SK-N-SH treated with all-trans-retinoic acid at 6 μM for 48 hours (cell line): Measurements from ENCODE around the gene IL2RG.

Source experiments
- ATAC-seq: fragments of 200-7000 bp; cut with Tn5 transposase; 3 replicates; pipeline ENCODE4 v1.9.1; 2020; ENCODE audit warnings: mild to moderate bottlenecking, moderate library complexity
- ARNTL ChIP-seq: fragments of 450-650 bp; formaldehyde crosslinking; IDR thresholded peaks from 2 replicates; pipeline ENCODE4 v1.5.0; 2020; ENCODE audit warnings: low read depth, mild to moderate bottlenecking, moderate library complexity, borderline replicate concordance
- BACH2 ChIP-seq: fragments of 250-450 bp; sonication (Bioruptor Pico); IDR thresholded peaks from 2 replicates; pipeline ENCODE4 v1.9.0; 2021; ENCODE audit warnings: mild to moderate bottlenecking, borderline replicate concordance
- CREB5 ChIP-seq: fragments of 250-450 bp; sonication (Bioruptor Pico); IDR thresholded peaks from 2 replicates; pipeline ENCODE4 v1.5.1; 2020; ENCODE audit warnings: low read depth, mild to moderate bottlenecking, moderate library complexity
- CSDC2 ChIP-seq: fragments of 250-450 bp; sonication (Bioruptor Pico); IDR thresholded peaks from 2 replicates; pipeline ENCODE4 v1.5.0; 2020; ENCODE audit warnings: mild to moderate bottlenecking, moderate library complexity
- GLIS3 ChIP-seq: fragments of 250-450 bp; sonication (Bioruptor Pico); IDR thresholded peaks from 2 replicates; pipeline ENCODE4 v1.5.0; 2020; ENCODE audit warnings: mild to moderate bottlenecking, moderate library complexity
- ISL1 ChIP-seq: fragments of 250-450 bp; sonication (Bioruptor Pico); IDR thresholded peaks from 2 replicates; pipeline ENCODE4 v2.1.2; 2022; ENCODE audit warnings: mild to moderate bottlenecking, moderate library complexity
- OSR1 ChIP-seq: fragments of 250-450 bp; sonication (Bioruptor Pico); IDR thresholded peaks from 2 replicates; pipeline ENCODE4 v1.8.0; 2022; ENCODE audit warnings: moderate library complexity, mild to moderate bottlenecking, inconsistent platforms
- PATZ1 ChIP-seq: fragments of 250-450 bp; sonication (Bioruptor Pico); IDR thresholded peaks from 2 replicates; pipeline ENCODE4 v1.8.0; 2020; ENCODE audit warnings: mild to moderate bottlenecking, moderate library complexity, borderline replicate concordance
- POU6F1 ChIP-seq: fragments of 250-450 bp; sonication (Bioruptor Pico); IDR thresholded peaks from 2 replicates; pipeline ENCODE4 v1.8.0; 2021; ENCODE audit warnings: low read depth, mild to moderate bottlenecking, moderate library complexity, borderline replicate concordance
- PPARA ChIP-seq: fragments of 250-450 bp; sonication (Bioruptor Pico); IDR thresholded peaks from 2 replicates; pipeline ENCODE4 v1.5.0; 2020; ENCODE audit warnings: mild to moderate bottlenecking, borderline replicate concordance
- RARB ChIP-seq: fragments of 250-450 bp; sonication (Bioruptor Pico); IDR thresholded peaks from 2 replicates; pipeline ENCODE4 v1.8.0; 2021; ENCODE audit warnings: mild to moderate bottlenecking, moderate library complexity
- SNAI2 ChIP-seq: fragments of 250-450 bp; sonication (Bioruptor Pico); IDR thresholded peaks from 2 replicates; pipeline ENCODE4 v1.5.0; 2020; ENCODE audit warnings: mild to moderate bottlenecking, moderate library complexity
- TCF4 ChIP-seq: fragments of 250-450 bp; sonication (Bioruptor Pico); IDR thresholded peaks from 2 replicates; pipeline ENCODE4 v1.8.0; 2021; ENCODE audit warnings: mild to moderate bottlenecking, moderate library complexity, borderline replicate concordance
- TOX ChIP-seq: fragments of 250-450 bp; sonication (Bioruptor Pico); IDR thresholded peaks from 2 replicates; pipeline ENCODE4 v1.8.0; 2021; ENCODE audit warnings: mild to moderate bottlenecking, moderate library complexity, borderline replicate concordance
- ZC3H10 ChIP-seq: fragments of 250-450 bp; sonication (Bioruptor Pico); IDR thresholded peaks from 2 replicates; pipeline ENCODE4 v1.5.1; 2021; ENCODE audit warnings: mild to moderate bottlenecking, moderate library complexity
- ZFP3 ChIP-seq: fragments of 250-450 bp; sonication (Bioruptor Pico); IDR thresholded peaks from 2 replicates; pipeline ENCODE4 v1.5.0; 2020; ENCODE audit warnings: mild to moderate bottlenecking, moderate library complexity
- ZFP30 ChIP-seq: fragments of 450-650 bp; formaldehyde crosslinking; IDR thresholded peaks from 2 replicates; pipeline ENCODE4 v1.5.0; 2022; ENCODE audit warnings: mild to moderate bottlenecking, moderate library complexity
- ZNF70 ChIP-seq: fragments of 450-650 bp; formaldehyde crosslinking; IDR thresholded peaks from 2 replicates; pipeline ENCODE4 v1.5.0; 2020; ENCODE audit warnings: mild to moderate bottlenecking, moderate library complexity
- ZNF8 ChIP-seq: fragments of 450-650 bp; formaldehyde crosslinking; IDR thresholded peaks from 2 replicates; pipeline ENCODE4 v1.5.0; 2020; ENCODE audit warnings: mild to moderate bottlenecking, moderate library complexity
- TF ChIP-seq, protein P1 (sequence below): fragments of 250-450 bp; sonication (Bioruptor Pico); IDR thresholded peaks from 2 replicates; pipeline ENCODE4 v1.5.1; 2021; ENCODE audit warnings: mild to moderate bottlenecking, moderate library complexity
- TF ChIP-seq, protein P2 (sequence below): fragments of 250-450 bp; sonication (Bioruptor Pico); IDR thresholded peaks from 2 replicates; pipeline ENCODE4 v1.5.0; 2020; ENCODE audit warnings: mild to moderate bottlenecking, moderate library complexity

IL2RG gene

DNA sequence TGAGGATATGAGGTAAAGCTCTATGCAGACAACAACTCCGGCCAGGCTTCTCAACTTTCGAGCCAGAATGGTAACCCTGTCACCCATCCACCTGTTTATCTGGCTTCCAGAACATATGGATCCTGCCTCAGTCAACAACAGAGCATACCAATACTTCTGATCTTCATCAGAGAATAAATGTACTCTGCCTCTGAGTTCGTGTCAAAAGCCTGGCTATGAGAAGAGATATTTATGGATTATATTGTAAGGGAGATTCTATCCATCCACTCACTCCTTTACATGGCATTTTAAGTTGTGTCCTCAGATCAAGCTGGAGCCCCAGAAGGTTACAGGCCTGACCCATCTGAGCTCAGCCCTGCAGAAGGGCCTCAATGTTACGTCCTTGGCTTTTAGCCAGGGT, 25.5 kb downstream of the IL2RG start (continued):
- no peak for TF ChIP-seq OSR1 (CRISPR knock-in tag)
- TF ChIP-seq CSDC2 (CRISPR knock-in tag) = no peak
- no peak for TF ChIP-seq SNAI2 (CRISPR knock-in tag)
- no peak for TF ChIP-seq TCF4 (CRISPR knock-in tag)
- TF ChIP-seq, all 23 proteins: peak for 0

DNA sequence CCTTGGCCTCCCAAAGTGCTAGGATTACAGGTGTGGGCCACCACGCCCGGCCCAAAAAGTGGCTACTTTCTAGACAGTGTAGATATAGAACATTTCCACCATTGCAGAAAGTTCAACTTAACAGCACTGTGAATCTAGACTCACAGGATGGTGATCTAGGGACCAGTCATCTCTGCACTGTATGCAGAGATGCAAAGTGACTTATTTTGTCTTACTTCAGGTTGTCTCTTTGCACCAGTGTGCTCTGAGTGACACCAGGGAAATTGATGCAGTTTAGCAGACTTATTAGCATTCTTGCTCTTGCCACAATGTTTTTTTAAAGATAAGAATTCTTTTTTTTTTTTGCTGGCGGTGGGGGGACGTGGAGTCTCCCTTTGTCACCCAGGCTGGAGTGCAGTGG, 28.6 kb downstream of the IL2RG start:
- no peak for ATAC-seq
- TF ChIP-seq TCF4 (CRISPR knock-in tag) (no peak), CSDC2 (CRISPR knock-in tag) (no peak), PATZ1 (CRISPR knock-in tag) (no peak), PPARA (CRISPR knock-in tag) (no peak), ZFP30 (no peak), CREB5 (CRISPR knock-in tag) (no peak), RARB (CRISPR knock-in tag) (no peak), BACH2 (CRISPR knock-in tag) (no peak), ZC3H10 (no peak), ZFP3 (no peak), TOX (CRISPR knock-in tag) (no peak), GLIS3 (CRISPR knock-in tag) (no peak)
- TF ChIP-seq, protein P1, sequence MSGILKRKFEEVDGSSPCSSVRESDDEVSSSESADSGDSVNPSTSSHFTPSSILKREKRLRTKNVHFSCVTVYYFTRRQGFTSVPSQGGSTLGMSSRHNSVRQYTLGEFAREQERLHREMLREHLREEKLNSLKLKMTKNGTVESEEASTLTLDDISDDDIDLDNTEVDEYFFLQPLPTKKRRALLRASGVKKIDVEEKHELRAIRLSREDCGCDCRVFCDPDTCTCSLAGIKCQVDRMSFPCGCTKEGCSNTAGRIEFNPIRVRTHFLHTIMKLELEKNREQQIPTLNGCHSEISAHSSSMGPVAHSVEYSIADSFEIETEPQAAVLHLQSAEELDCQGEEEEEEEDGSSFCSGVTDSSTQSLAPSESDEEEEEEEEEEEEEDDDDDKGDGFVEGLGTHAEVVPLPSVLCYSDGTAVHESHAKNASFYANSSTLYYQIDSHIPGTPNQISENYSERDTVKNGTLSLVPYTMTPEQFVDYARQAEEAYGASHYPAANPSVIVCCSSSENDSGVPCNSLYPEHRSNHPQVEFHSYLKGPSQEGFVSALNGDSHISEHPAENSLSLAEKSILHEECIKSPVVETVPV (CRISPR knock-in tag) = no peak

DNA sequence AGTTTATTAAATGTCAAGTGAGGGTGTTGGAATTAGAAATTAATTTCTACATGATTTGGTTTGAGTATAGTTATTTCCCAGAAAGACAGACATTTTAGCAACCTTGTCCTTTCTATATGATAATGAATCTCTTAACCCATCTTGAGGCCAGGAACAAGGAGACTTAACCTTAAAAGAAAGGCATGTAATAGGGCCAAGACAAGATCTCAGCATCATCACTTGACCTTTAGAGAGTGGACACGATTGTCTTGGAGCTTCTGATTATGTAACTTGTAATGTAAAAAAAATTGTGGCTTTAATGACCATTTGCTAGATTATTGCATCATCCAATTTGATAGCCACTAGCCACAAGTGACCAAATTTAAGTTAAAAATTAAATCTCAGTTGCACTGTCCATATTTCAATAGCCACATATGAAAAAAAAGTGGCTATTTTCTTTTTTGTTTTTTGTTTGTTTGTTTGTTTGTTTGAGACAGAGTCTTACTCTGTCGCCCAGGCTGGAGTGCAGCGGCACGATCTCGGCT, 29.2 kb downstream of the IL2RG start:
- TF ChIP-seq ZFP30 = no peak
- TF ChIP-seq, protein P2, sequence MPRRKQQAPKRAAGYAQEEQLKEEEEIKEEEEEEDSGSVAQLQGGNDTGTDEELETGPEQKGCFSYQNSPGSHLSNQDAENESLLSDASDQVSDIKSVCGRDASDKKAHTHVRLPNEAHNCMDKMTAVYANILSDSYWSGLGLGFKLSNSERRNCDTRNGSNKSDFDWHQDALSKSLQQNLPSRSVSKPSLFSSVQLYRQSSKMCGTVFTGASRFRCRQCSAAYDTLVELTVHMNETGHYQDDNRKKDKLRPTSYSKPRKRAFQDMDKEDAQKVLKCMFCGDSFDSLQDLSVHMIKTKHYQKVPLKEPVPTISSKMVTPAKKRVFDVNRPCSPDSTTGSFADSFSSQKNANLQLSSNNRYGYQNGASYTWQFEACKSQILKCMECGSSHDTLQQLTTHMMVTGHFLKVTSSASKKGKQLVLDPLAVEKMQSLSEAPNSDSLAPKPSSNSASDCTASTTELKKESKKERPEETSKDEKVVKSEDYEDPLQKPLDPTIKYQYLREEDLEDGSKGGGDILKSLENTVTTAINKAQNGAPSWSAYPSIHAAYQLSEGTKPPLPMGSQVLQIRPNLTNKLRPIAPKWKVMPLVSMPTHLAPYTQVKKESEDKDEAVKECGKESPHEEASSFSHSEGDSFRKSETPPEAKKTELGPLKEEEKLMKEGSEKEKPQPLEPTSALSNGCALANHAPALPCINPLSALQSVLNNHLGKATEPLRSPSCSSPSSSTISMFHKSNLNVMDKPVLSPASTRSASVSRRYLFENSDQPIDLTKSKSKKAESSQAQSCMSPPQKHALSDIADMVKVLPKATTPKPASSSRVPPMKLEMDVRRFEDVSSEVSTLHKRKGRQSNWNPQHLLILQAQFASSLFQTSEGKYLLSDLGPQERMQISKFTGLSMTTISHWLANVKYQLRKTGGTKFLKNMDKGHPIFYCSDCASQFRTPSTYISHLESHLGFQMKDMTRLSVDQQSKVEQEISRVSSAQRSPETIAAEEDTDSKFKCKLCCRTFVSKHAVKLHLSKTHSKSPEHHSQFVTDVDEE = no peak
- no peak for TF ChIP-seq PATZ1 (CRISPR knock-in tag)
- TF ChIP-seq, protein P1 (CRISPR knock-in tag) = no peak
- no peak for TF ChIP-seq GLIS3 (CRISPR knock-in tag)
- no peak for TF ChIP-seq ISL1 (CRISPR knock-in tag)
- no peak for TF ChIP-seq TCF4 (CRISPR knock-in tag)
- TF ChIP-seq ZNF70 (CRISPR knock-in tag) = no peak
- TF ChIP-seq ARNTL (CRISPR knock-in tag) = no peak
- no peak for TF ChIP-seq POU6F1
- TF ChIP-seq RARB (CRISPR knock-in tag) = no peak
- no peak for TF ChIP-seq CSDC2 (CRISPR knock-in tag)
- TF ChIP-seq CREB5 (CRISPR knock-in tag) = no peak
- TF ChIP-seq OSR1 (CRISPR knock-in tag) = no peak
- TF ChIP-seq SNAI2 (CRISPR knock-in tag) = no peak
- no peak for TF ChIP-seq PPARA (CRISPR knock-in tag)
- TF ChIP-seq ZFP3 = no peak
- no peak for TF ChIP-seq TOX (CRISPR knock-in tag)
- TF ChIP-seq ZNF8 (CRISPR knock-in tag) = no peak
- no peak for TF ChIP-seq BACH2 (CRISPR knock-in tag)
- no peak for ATAC-seq
